Karpas-422 (cell line): ENCODE measurements around the gene ENDOU. TPM values are rescaled to one million over a fixed set of nuclear protein-coding genes. Genes with fewer than 3 reads are reported as not detected.
A peak's percentile ranks its signal among the peaks of the same experiment; 100 is the strongest.

Source experiments
- DNase-seq: peaks from one replicate; pipeline ENCODE4 v3.0.0-alpha.2; 2015
- H2AFZ ChIP-seq: fragments of 200-600 bp; sonication (generic); 2 replicates; pipeline ENCODE4 v1.6.1; 2014; ENCODE audit warnings: antibody characterized with exemption, low read length, mixed read lengths
- H3K27ac ChIP-seq: fragments of 200-600 bp; sonication (generic); 2 replicates; pipeline ENCODE4 v1.5.1; 2014; ENCODE audit warnings: mild to moderate bottlenecking, low read length, moderate library complexity
- H3K27me3 ChIP-seq: fragments of 200-600 bp; sonication (generic); 2 replicates; pipeline ENCODE4 v1.6.1; 2014; ENCODE audit warnings: low read length, mixed read lengths
- H3K36me3 ChIP-seq: fragments of 200-600 bp; sonication (generic); 2 replicates; pipeline ENCODE4 v1.6.1; 2014; ENCODE audit warnings: low read length, mixed read lengths; ENCODE audit not compliant: insufficient read depth
- H3K4me1 ChIP-seq: fragments of 200-600 bp; sonication (generic); 2 replicates; pipeline ENCODE4 v1.6.1; 2014; ENCODE audit warnings: mild to moderate bottlenecking, low read length, mixed read lengths
- H3K4me2 ChIP-seq: fragments of 200-600 bp; sonication (generic); 2 replicates; pipeline ENCODE4 v1.6.1; 2014; ENCODE audit warnings: low read length, low read depth, mild to moderate bottlenecking; ENCODE audit not compliant: poor library complexity, severe bottlenecking
- H3K4me3 ChIP-seq: fragments of 200-600 bp; sonication (generic); 2 replicates; pipeline ENCODE4 v1.5.1; 2014; ENCODE audit warnings: mild to moderate bottlenecking, antibody characterized with exemption, low read length, mixed read lengths
- H3K79me2 ChIP-seq: fragments of 200-600 bp; sonication (generic); 2 replicates; pipeline ENCODE4 v1.6.1; 2014; ENCODE audit warnings: mild to moderate bottlenecking, low read length, mixed read lengths
- H3K9ac ChIP-seq: fragments of 200-600 bp; sonication (generic); 2 replicates; pipeline ENCODE4 v1.6.0; 2014; ENCODE audit warnings: low read length
- H3K9me2 ChIP-seq: fragments of 200-600 bp; sonication (generic), shearing (Covaris generic); replicated peaks from 2 replicates; pipeline ENCODE4 v1.6.0; 2014; ENCODE audit warnings: mild to moderate bottlenecking, low read length, moderate library complexity; ENCODE audit not compliant: insufficient read depth
- H3K9me3 ChIP-seq: fragments of 300-700, 200-600 bp; sonication (generic); 2 replicates; pipeline ENCODE4 v1.6.1; 2014; ENCODE audit warnings: low read length, mixed read lengths
- H4K20me1 ChIP-seq: fragments of 200-600 bp; sonication (generic); 2 replicates; pipeline ENCODE4 v1.6.1; 2014; ENCODE audit warnings: mild to moderate bottlenecking, antibody characterized with exemption, low read length, low read depth; ENCODE audit not compliant: insufficient read depth
- total RNA-seq: library from RNA; depleted of rRNA; stranded (reverse); fragments of >200 nt; shearing (Covaris generic); gene quantifications from 2 replicates; pipeline ENCODE4 v1.2.3, GENCODE V29; 2014; ENCODE audit warnings: low replicate concordance

The ENDOU gene
- total RNA-seq, 1 experiment from 2014 or later, result 1.2 TPM

GRCh38 chr12:47709237-47709636 is 16.1 kb downstream of the ENDOU start:
- H3K27ac ChIP-seq, result peak overlapping the region; percentile 90
- peaks cover 4% of the 10 kb centered on the region; the same call in 1 of the 2 replicates for H4K20me1 ChIP-seq
- H3K9ac ChIP-seq, result peak overlapping the region; percentile 80
- peaks cover 53% of the 10 kb centered on the region for H3K4me1 ChIP-seq
- no peak overlapping the region for H2AFZ ChIP-seq
- no peaks in the 10 kb centered on the region for H3K9me3 ChIP-seq
- H3K9me2 ChIP-seq, result no peaks in the 10 kb centered on the region
- H3K4me3 ChIP-seq, result peak overlapping the region; percentile 72
- no peaks in the 10 kb centered on the region for H3K27me3 ChIP-seq
- peaks cover 50% of the 10 kb centered on the region for H3K79me2 ChIP-seq
- H3K36me3 ChIP-seq, result no peaks in the 10 kb centered on the region
- peak overlapping the region; percentile 91 for H3K4me2 ChIP-seq
- DNase-seq, result no peak

GRCh38 chr12:47707905-47708543 is 17.3 kb downstream of the ENDOU start:
- Histone ChIP-seq H2AFZ (no peak overlapping the region), H3K9me2 (no peaks in the 10 kb centered on the region), H4K20me1 (peaks cover 7% of the 10 kb centered on the region; the same call in 1 of the 2 replicates), H3K27me3 (no peaks in the 10 kb centered on the region), H3K27ac (peak overlapping the region; percentile 90), H3K4me1 (peaks cover 65% of the 10 kb centered on the region), H3K9me3 (no peaks in the 10 kb centered on the region), H3K4me2 (peak overlapping the region; percentile 91), H3K36me3 (peaks cover 10% of the 10 kb centered on the region; the same call in 1 of the 2 replicates), H3K4me3 (peak overlapping the region; percentile 72), H3K9ac (peak overlapping the region; percentile 80), H3K79me2 (peaks cover 63% of the 10 kb centered on the region)
- peak; percentile 65 for DNase-seq

- peaks cover 13% of the 10 kb centered on the region; the same call in 1 of the 2 replicates for H3K36me3 ChIP-seq
- H3K27me3 ChIP-seq, result no peaks in the 10 kb centered on the region
- peaks cover 70% of the 10 kb centered on the region for H3K4me1 ChIP-seq
- H4K20me1 ChIP-seq, result peaks cover 7% of the 10 kb centered on the region; the same call in 1 of the 2 replicates
- H3K79me2 ChIP-seq, result peaks cover 69% of the 10 kb centered on the region
- peak overlapping the region; percentile 72 for H3K4me3 ChIP-seq
- no peaks in the 10 kb centered on the region for H3K9me3 ChIP-seq
- no peak overlapping the region for H2AFZ ChIP-seq
- H3K27ac ChIP-seq, result peak overlapping the region; percentile 90
- DNase-seq, result peak; percentile 52
- H3K9me2 ChIP-seq, result no peaks in the 10 kb centered on the region
- peak overlapping the region; percentile 91 for H3K4me2 ChIP-seq
- peak overlapping the region; percentile 80 for H3K9ac ChIP-seq
These were observed 17.9 kb downstream of the ENDOU start for GRCh38 chr12:47707355-47707754.

GRCh38 chr12:47705566-47706425 is 19.5 kb downstream of the ENDOU start, which contains the start of gene RPAP3:
RPAP3 (minus strand) TSS chr12:47706030; CDS start chr12:47702840, 3,190 bp downstream.
- Histone ChIP-seq H3K4me3 (peak within 1 kb of the TSS; percentile 72), H3K4me1 (peaks cover 70% of the 10 kb centered on the region)

GRCh38 chr12:47705229-47705565 is 20.1 kb downstream of the ENDOU start:
- peaks cover 84% of the 10 kb centered on the region for H3K79me2 ChIP-seq
- H3K4me3 ChIP-seq, result peak overlapping the region; percentile 72
- H3K4me2 ChIP-seq, result peak overlapping the region; percentile 91
- H3K27me3 ChIP-seq, result no peaks in the 10 kb centered on the region
- peak overlapping the region; percentile 80 for H3K9ac ChIP-seq
- H3K9me3 ChIP-seq, result no peaks in the 10 kb centered on the region
- H3K27ac ChIP-seq, result peak overlapping the region; percentile 45
- DNase-seq, result peak; percentile 50
- peaks cover 26% of the 10 kb centered on the region; the same call in 1 of the 2 replicates for H3K36me3 ChIP-seq
- peaks cover 7% of the 10 kb centered on the region; the same call in 1 of the 2 replicates for H4K20me1 ChIP-seq
- H2AFZ ChIP-seq, result no peak overlapping the region
- H3K4me1 ChIP-seq, result peaks cover 68% of the 10 kb centered on the region
- H3K9me2 ChIP-seq, result no peaks in the 10 kb centered on the region

More at GRCh38 chr12:47705566-47706425, 19.5 kb downstream of the ENDOU start, which contains the start of gene RPAP3:
- no peak within 1 kb of the TSS for H2AFZ ChIP-seq
- DNase-seq, result peak; percentile 99
- peak within 1 kb of the TSS; percentile 80 for H3K9ac ChIP-seq
- no peaks in the 10 kb centered on the region for H3K9me3 ChIP-seq
- no peaks in the 10 kb centered on the region for H3K27me3 ChIP-seq
- peaks cover 21% of the 10 kb centered on the region; the same call in 1 of the 2 replicates for H3K36me3 ChIP-seq
- H4K20me1 ChIP-seq, result peaks cover 7% of the 10 kb centered on the region; the same call in 1 of the 2 replicates
- peak within 1 kb of the TSS; percentile 91 for H3K4me2 ChIP-seq
- peak within 1 kb of the TSS; percentile 90 for H3K27ac ChIP-seq
- no peaks in the 10 kb centered on the region for H3K9me2 ChIP-seq
- peaks cover 82% of the 10 kb centered on the region for H3K79me2 ChIP-seq

GRCh38 chr12:47704719-47705118 is 20.6 kb downstream of the ENDOU start:
- Histone ChIP-seq H3K4me1 (peaks cover 63% of the 10 kb centered on the region), H4K20me1 (peaks cover 7% of the 10 kb centered on the region; the same call in 1 of the 2 replicates), H3K4me2 (peak overlapping the region; percentile 91), H3K27me3 (no peaks in the 10 kb centered on the region), H3K27ac (peak overlapping the region; percentile 45), H2AFZ (no peak overlapping the region), H3K4me3 (peak overlapping the region; percentile 72), H3K9me3 (no peaks in the 10 kb centered on the region), H3K9me2 (no peaks in the 10 kb centered on the region), H3K36me3 (peaks cover 29% of the 10 kb centered on the region; the same call in 1 of the 2 replicates), H3K9ac (peak overlapping the region; percentile 80), H3K79me2 (peaks cover 87% of the 10 kb centered on the region)
- no peak for DNase-seq

- no peak overlapping the region for H3K9ac ChIP-seq
- no peak for DNase-seq
- no peak overlapping the region for H3K4me3 ChIP-seq
- no peaks in the 10 kb centered on the region for H3K27me3 ChIP-seq
- peaks cover 7% of the 10 kb centered on the region; the same call in 1 of the 2 replicates for H4K20me1 ChIP-seq
- H3K9me3 ChIP-seq, result no peaks in the 10 kb centered on the region
- H2AFZ ChIP-seq, result no peak overlapping the region
- H3K36me3 ChIP-seq, result peaks cover 62% of the 10 kb centered on the region
- H3K9me2 ChIP-seq, result no peaks in the 10 kb centered on the region
- H3K4me2 ChIP-seq, result no peak overlapping the region
- H3K79me2 ChIP-seq, result peaks cover 88% of the 10 kb centered on the region
- H3K4me1 ChIP-seq, result peaks cover 59% of the 10 kb centered on the region
- no peak overlapping the region for H3K27ac ChIP-seq
These were observed 25.0 kb downstream of the ENDOU start for GRCh38 chr12:47700263-47700662.

- H3K79me2 ChIP-seq, result peaks cover 85% of the 10 kb centered on the region
- peak overlapping the region; percentile 27 for H3K4me2 ChIP-seq
- H3K9ac ChIP-seq, result no peak overlapping the region
- no peak overlapping the region for H3K4me3 ChIP-seq
- peaks cover 47% of the 10 kb centered on the region for H3K4me1 ChIP-seq
- no peaks in the 10 kb centered on the region for H3K27me3 ChIP-seq
- no peak overlapping the region for H2AFZ ChIP-seq
- H4K20me1 ChIP-seq, result 0 out of 2 replicates have a peak, but pooled peaks cover 3% of the 10 kb centered on the region
- no peaks in the 10 kb centered on the region for H3K9me2 ChIP-seq
- H3K27ac ChIP-seq, result peak overlapping the region; percentile 19; the same call in 1 of the 2 replicates
- no peak for DNase-seq
- peaks cover 71% of the 10 kb centered on the region for H3K36me3 ChIP-seq
- H3K9me3 ChIP-seq, result no peaks in the 10 kb centered on the region
These were observed 26.7 kb downstream of the ENDOU start for GRCh38 chr12:47698631-47699030.
